Kasumi-1 (cell line): ENCODE measurements around the gene RBM19.

ENCODE experiments used
- DNase-seq, 2 experiments: peaks; one replicate each; lab custom pipeline; 2025; lab: John Stamatoyannopoulos, UW

The RBM19 gene

DNA sequence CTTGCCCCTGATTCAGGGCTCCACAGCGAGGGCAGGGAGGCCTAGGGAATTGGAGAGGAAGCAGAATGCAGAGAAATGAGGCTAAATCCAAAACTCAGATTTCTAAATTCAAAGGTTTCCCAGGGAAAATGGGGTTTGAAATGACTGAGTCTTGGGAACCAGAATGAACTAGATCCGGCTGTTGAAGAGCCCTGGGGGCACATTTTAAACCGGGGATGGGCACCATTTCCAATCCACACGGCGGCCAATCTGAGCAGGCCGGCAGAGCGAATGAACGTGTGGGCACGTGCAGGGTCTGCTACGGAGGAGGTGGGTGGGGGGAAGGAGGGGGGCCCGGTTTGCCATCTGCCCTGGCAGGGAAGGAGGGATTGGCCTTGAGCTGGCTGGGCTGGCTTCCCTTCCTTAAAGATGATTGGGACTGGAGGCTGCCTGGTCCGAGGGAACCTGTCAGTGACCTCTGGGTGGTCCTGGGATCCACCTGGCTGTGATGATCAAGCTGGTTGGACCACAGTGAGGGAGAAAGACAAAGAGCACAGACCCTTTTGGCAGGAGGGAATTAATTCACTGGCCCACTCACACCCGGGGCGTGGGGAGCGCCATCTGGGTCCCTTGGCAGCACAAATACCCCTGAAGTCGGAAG lies 161.0 kb downstream of the RBM19 start:
- DNase-seq, result no peak

DNA sequence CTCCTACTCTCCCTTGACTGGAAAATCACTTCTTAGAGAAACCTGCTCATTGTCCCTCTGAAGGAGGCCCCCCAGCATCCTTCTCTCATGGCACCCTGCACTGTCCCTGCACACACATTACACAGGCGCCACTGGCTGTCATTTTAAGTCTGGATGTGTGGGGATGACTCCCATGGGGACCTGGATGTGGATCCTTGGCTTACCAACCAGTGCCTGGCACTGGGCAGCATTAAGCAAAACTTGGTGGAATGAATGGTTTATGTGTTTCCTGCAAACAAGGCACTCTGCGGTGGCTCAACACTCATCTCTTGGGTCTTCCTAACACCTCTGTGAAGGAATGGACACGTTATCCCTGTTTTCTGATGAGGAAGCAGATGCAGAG lies 162.4 kb downstream of the RBM19 start:
- DNase-seq, result no peak

DNA sequence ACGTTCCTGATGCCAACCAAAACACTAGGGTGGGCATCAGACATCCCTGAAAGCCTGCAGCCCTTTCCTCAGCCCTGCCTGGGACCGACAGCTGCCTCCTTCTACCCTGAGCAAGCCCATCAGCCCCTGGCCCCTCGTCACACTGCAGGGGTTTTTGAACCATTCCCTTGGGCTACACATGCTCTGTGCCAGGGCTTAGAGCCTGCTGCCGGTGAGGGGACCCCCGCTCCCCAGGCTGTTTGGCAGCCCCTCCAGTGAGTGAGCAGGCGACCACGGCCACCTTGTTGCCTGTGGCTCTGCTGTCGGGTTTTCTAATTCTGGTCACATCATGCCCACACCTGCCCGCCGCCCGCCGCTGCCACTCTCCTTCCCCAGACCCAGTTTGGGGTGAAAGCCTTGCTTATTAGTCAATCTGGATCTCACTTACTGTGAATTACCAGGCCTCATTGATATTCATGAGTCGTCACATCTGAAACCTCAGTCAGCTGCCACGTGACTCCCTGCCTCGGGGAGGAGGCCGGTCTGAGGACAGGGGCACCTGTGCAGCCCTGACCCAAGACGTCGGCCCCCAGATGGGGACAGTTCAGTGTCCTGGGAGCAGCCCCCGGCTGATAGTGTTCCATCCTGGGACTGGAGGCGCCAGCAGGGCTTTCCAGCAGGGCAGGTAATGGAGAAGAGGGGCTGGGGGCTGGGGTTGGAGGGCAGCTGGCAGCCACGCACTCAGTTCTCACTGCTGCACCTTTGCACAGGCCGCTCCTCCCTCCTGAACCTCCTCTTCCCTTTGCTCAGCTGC lies 163.0 kb downstream of the RBM19 start:
- no peak for DNase-seq

DNA sequence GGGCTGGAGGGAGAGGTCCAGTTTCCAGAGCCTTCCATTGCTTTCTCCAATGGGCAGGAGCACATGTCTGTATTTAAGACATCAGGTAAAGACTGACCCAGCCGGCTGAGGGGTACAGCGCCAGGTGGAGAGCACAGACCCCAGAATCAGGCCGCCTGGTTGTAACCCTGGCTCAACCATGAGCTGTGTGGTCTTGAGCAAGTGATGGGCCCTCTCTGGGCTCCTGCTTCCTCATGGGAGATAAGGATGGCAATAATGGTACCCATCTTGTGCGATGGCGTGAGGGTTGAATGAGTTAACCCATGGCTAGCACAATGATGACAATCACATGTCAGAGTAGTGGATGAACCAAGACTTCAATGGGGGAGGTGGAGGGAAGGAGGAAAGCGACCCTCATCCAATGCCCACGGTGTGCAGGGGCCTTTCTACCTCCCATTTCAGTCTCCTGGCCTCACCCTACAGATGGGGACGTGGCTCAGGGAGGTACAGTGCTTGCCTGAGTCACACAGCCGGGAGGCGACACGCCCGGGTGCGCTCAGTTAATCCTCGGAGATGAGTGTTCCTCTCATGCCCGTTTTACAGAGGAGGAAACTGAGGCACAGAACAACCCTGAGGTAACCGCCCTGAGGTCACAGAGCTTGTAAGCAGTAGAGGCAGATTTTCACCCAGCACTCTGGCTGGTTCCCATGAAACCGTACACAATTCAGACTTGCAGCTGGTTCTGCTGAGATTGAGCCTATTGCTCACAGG lies 163.9 kb downstream of the RBM19 start:
- no peak for DNase-seq

DNA sequence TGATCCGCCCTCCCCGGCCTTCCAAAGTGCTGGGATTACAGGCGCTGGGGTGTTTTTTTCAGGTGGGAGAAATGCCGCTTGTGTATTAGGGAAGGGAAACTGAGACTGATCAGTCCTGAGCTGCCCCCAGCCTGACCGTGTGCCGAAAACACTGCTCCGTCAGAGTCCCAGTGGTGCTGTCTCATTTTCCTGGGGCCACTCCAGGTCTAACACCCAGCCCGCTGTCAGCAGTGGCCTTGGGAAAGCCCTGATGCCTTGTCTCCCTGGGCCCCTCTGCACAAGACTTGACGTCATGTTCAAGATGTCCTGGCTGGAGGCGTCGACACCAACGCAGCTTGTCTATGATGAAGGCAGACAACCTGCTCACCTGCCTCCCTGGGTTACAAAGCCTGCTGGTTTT lies 165.9 kb downstream of the RBM19 start:
- no peak for DNase-seq

DNA sequence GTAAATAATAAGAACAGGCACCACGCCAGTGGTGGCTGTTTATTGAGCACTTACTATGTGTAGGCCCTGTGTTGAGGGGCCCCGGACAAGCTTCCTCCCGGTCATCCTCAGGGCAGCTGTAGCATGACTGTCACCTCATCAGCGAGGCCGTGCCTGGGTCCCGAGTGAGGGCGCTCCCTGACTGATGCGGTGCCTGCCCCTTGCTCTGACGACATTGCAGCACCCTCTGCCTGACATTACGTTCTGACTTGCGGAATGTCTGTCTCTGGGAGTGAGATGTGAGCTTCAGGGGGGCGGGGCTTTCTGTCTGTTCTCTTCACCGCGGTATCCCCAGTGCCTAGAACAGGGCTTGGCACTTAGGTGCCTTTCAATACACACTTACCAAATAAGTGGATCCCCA lies 167.6 kb downstream of the RBM19 start:
- DNase-seq, result no peak

DNA sequence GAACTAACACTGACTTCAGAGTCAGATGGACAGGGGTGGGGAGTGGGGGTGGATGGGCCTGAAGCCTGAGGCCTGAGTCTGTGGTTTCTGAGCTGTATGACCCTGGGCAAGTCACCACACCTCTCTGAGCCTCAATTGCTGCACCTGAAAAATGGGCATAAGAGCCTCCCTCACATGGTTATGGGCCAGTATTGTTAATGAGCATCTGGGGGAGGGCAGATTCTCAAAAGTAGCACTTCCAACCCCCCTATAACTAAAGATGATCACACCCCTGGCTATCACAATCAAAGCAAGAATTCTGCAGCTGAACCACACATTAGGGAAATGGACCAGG lies 168.6 kb downstream of the RBM19 start:
- DNase-seq, result no peak

DNA sequence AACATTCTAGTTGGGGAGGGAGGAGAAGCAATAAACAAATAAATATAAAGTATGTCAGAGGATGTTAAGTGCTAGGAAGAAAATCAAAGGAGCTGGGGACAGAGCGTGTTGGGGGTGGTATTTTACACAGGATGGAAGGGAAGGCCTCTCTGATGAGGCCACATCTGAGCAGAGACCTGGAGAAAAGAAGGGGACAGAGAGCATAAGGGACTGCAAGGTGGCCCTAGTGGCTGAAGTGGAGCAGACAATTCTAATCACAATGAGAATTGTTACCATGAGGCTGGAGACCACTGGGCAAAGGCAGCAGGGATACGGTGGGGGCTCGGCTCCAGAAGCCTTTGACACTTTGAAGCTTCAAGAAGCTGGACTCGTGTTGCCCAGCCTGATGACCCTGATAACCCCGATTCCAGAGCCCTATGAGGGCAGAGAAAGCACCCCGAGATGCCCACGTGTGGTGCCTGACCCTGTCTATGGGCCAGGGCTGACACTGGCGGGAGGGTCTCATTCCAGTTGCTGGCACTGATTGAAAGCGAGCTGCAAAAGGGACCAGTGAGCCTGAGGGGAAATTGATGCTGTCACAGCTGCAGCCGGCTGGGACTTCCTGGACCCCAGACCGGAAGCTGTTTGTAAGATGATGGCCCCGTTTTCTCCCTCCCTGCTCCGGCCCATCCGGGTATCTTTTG lies 169.1 kb downstream of the RBM19 start:
- no peak for DNase-seq

DNA sequence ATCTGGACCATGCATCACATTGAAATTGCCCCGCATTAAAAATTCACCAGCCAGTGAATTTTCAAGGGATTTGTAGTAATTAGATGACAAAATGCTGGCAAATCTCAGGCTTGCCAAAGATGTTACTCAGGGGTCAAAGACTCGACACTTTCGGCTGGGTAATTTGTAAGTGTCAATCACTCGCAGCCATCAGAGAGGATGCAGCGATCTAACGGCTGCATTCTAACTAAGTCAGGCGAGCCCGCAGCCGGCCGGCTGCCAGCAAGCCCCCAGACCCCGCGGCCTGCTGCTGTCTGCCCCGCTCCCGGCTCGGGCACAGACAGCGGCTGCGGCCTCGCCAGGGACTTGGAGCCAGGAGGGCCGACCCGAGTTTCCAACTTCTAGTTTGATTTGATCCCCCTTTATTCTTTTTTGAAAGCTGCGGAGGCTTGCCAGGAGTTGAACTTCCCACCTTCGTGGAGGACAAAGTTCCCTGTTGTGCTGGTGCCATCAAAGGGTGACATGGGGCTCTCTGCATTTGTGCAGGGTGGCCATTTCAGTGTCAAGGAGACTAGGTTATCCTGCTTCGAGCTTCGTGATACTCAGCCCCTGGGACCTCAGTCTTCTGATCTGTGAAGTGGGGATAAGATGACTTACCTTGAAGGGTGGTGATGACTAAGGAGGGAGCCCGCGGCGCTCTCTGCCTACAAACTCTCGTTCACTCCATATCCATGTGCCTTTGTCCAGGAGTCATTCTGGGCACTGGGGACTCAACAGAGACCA lies 169.9 kb downstream of the RBM19 start:
- DNase-seq, result no peak

DNA sequence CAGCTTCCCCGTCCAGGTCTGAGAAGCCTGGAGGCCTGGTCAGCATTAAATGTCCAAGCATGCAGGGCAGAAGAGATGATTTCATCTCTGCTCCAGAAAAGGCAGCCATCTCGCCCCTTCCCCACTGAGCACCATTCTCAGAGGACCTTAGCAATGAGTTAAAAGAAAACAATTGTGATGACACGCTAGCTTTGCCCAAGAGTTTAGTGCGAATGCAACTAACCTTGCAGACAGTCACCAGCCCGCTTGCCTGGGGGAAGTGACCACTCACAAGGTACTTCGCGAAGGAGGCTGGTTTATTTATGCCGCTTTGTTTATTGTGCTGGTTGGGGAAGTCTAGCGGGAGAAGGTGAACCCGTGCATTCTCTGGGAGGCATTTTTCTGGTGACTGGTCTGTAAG lies 170.7 kb downstream of the RBM19 start:
- no peak for DNase-seq

DNA sequence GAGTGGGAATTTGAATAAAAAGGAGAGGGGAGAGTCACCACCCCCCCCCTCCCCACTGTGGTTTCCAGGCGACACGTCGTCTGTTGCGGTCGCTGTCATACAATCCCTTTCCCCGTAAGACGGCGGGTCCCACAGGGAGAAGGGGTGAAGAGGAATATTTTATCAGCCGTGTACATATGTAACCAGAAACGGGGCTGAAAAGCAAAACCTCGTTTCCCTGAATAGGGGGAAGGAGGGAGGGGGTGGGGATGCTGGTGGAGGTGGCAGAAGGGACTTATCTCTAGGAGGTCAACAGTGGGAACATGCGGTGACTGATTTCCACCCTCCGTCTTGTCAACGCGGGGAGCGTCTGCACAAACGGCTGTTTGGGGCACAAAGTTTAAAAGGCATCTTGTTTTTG lies 171.4 kb downstream of the RBM19 start:
- DNase-seq, result no peak

DNA sequence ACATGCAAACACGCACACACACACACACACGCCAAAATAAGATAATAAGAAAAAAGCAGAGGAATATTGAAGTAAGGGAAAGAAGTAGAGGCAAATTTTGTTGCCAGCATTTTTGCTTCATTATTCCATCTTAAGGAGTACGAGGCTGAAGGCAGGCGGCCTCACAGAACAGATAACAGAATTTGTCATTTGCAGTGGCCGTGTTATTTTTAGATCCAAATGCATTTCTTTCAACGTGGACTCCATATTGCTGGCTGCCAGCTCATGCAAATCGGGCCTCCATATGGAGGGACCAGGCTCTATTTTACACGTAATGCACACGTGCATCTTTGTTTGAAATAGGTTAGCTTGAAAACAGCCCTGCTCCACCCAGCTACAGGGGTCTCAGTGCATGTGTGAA lies 172.9 kb downstream of the RBM19 start:
- DNase-seq, result no peak

DNA sequence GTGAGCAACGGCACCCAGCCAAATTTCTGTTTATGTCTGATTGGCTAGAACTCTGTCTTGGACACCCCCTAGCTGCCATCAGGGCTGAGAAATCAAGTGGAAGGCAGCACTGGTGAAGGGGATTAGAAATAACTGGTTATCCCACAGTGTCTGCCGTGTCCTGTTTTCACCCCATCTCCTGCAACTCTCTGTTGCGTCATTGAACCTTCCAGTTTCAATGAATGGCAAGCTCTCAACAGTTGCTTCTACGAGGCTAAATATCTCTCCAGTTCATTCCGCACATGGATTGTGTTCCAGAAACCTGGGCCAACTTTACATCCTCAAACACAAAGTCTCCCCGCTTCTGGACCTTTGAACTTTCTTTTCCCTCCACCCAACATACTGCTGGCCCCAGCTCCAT lies 173.7 kb downstream of the RBM19 start:
- DNase-seq, result no peak

DNA sequence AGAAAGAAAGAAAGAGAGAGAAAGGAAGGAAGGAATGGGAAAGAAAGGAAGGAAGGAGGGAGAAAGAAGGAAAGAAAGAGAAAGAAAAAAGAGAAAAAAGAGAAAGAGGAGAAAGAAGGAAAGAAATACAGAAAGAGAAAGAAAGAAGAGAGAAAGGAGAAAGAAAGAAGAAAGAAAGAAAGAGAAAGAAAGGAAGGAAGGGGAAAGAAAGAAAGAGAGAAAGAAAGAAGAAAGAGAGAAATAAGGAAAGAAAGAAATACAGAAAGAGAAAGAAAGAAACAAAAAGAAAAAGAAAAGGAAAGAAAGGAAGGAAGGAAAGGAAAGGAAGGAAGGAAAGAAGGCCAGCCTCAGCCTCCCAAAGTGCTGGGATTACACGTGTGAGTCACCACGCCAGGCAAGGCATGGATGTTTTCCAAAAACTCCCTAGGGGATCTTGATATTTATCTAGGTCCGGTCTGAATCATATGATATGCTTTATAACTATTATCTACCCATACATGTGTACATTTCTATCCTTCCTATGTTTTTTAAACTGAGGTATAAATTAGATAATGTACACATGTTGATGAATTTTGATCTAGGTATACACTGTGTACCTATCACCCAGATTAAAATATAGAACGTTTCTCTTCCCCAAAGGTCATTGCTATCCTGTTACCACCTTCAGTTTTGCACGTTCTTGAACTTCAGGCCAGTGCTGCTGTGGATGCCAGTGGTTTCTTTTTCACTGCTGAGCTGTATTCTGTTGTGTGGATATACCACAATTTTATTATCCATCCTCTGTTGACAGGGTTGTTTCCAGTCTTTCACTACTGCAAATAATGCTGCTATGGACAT lies 177.9 kb downstream of the RBM19 start:
- DNase-seq, result no peak

DNA sequence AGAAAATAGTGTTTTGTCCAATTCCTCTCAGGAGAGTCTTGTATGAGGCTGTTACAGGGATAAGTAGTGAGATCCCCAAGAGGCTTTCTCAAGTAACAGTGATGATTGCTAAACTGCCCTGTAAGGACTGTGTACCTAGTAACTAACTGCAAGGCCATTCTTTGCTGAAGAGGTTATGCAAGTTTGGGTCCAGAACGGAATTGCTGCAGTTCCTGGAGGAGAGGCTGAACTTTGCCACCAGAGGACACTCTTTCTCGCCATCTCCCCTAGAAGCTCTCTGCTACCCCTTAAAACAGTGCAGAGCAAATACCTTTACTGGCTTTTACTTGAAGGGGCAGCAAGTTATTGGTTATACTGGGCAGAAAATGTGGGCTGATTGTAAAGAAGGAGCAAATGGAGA lies 180.0 kb downstream of the RBM19 start:
- DNase-seq, result no peak

DNA sequence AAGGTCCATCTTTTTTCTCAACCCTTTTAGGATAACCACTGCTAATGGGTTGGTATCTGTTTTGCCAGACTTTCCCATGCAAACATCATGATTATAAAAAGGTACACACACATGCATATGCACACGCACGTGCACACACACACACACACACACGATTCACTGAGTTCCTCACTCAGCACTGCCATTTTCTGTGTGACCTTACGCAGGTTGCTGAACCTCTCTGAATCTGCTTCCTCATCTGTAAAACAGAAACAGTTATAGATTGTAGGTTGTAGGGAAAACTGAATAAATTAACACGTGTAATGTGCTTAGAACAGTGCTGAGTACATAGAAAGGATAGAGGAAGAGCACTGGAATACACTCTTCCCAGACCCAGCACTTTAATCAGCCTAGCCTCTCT lies 182.3 kb downstream of the RBM19 start:
- no peak for DNase-seq

DNA sequence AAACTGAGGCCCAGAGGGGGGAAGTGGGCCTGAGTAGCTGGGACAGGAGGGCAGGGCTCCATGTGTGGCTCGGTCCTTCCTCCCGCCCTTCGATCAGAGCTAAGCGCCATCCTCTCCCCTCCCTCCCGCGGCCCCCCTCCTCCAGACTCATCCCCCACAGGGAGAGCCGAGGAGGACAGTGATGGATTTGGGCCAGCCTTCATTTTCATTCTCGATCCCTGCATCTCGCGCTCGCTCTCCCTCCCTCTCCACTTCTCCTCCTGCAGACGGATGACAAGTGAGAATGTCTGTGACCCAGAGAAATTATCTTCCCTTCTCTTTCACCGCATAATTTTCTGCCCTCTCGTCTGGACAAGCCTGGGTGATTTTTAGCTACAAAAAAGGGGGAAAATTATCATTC lies 183.3 kb downstream of the RBM19 start:
- DNase-seq, result no peak

DNA sequence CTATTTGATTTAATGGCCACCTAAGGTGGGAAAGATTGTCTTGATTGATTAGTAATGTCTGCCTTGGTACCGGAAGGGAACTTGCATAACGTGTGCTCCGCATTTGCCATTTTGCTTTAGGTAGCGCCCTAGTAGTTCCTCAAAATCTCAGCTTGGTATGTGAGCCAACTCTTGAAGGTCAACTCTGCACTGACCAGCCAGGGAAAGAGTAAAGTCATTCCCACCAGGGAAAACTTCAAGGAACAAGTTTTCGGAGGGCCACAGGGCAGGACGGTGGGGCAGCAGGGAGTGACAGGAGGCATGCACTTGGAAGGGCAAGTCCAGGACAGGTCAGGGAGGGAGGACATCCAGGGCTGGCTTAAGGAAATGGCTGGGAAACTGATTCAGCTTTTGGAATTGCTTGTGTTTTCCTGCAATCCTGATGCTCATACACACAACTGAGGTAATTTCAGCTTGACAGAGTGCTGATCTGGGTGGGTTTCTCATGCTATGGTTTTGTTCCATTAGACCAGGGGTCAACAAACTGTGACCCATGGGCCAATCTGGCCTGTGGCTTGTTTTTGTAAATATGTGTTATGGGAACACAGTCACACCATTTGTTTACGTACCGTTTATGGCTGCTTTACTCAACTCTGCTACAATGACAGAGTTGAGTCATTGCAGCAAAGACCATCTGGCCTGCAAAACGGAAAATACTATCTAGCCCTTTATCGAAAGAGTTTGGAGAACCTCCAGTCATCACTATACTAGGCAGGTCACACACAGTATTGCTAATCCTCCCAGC lies 184.5 kb downstream of the RBM19 start:
- DNase-seq, result no peak

DNA sequence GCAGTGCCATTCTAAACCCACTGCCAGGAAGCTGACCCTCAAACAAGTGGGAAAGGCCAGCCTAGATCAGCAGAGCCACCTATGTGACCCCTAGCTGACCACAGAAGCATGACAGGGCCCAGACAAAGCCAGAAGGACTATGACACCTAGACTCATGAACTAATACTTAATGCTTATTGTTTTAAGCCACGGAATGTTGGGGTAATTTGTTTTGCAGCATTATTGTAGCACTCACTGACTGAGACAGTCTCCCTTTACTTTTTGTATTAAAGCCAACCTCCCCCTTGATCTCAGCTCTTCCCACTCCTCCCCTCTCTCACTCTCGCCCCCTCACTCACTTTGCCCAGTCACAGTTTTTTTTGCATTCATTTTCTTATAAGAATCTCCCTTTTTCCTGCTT lies 186.4 kb downstream of the RBM19 start:
- DNase-seq, result no peak

DNA sequence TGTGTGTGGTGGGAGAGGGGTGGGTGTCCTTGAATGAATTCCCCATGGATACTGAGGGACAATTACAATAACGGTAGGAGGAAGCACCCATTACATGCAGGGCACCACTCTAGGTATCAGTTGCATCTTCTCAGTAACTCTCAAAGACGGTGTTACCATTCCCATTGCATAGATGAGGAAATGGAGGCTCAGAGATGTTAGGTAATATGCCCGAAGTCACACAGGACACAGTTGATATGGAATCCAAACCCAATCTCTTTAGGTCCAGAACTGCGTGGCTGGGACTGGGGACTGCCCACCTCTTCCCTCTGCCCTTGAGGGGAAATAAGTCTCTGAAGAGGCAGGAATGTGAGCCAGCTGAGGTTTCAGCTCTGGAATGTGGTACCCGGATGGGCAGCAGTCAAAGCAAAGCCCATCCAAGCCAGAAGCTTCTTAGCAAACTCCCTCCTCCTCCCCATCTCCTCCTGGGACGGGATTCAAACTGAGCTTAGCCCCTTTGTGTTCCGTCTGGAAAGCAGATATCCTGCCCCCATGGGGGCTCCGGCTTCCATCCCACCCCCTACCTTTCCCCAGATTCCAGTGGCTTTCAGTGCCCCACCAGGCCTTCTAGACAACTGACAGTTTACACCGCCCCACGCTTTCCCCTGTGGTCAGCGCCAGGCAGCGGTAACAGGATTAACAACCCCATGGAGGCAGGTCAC lies 187.5 kb downstream of the RBM19 start:
- DNase-seq, result no peak
